Nucleus accumbens (tissue), 56 donors: ENCODE data around the gene ADGRL2.

Experiments used
- DNase-seq, 56 donors: peaks; one replicate each; lab custom pipeline; 2025; lab: John Stamatoyannopoulos, UW

The ADGRL2 gene

GRCh38 chr1:81805537-81806431, 5.0 kb downstream of the ADGRL2 start:
- DNase-seq = no peak

- DNase-seq = no peak
Observed at GRCh38 chr1:81806432-81806770, 5.7 kb downstream of the ADGRL2 start.

- no peak for DNase-seq
Observed at GRCh38 chr1:81808760-81809159, 8.0 kb downstream of the ADGRL2 start.

- DNase-seq = no peak
Observed at GRCh38 chr1:81809808-81810207, 9.1 kb downstream of the ADGRL2 start.

- no peak for DNase-seq
Observed at GRCh38 chr1:81811757-81812371, 11.1 kb downstream of the ADGRL2 start.

GRCh38 chr1:81812712-81813111, 12.0 kb downstream of the ADGRL2 start:
- no peak for DNase-seq

- no peak for DNase-seq
Observed at GRCh38 chr1:81813691-81814090, 13.0 kb downstream of the ADGRL2 start.

GRCh38 chr1:81819613-81820012, 18.9 kb downstream of the ADGRL2 start:
- DNase-seq = no peak

GRCh38 chr1:81820765-81821164, 20.0 kb downstream of the ADGRL2 start:
- no peak for DNase-seq

- DNase-seq = no peak
Observed at GRCh38 chr1:81823082-81823481, 22.3 kb downstream of the ADGRL2 start.

GRCh38 chr1:81824759-81825158, 24.0 kb downstream of the ADGRL2 start:
- DNase-seq = no peak

- no peak for DNase-seq
Observed at GRCh38 chr1:81827942-81828341, 27.2 kb downstream of the ADGRL2 start.

GRCh38 chr1:81832573-81832972, 31.8 kb downstream of the ADGRL2 start:
- DNase-seq = no peak

GRCh38 chr1:81833722-81834121, 33.0 kb downstream of the ADGRL2 start:
- DNase-seq = no peak

GRCh38 chr1:81834268-81834667, 33.5 kb downstream of the ADGRL2 start:
- DNase-seq = no peak

GRCh38 chr1:81834921-81835698, 34.4 kb downstream of the ADGRL2 start:
- no peak for DNase-seq

- no peak for DNase-seq
Observed at GRCh38 chr1:81836007-81836626, 35.4 kb downstream of the ADGRL2 start.

- DNase-seq = no peak
Observed at GRCh38 chr1:81838600-81839218, 38.0 kb downstream of the ADGRL2 start.

- no peak for DNase-seq
Observed at GRCh38 chr1:81840805-81841204, 40.1 kb downstream of the ADGRL2 start.

- no peak for DNase-seq
Observed at GRCh38 chr1:81841795-81842194, 41.1 kb downstream of the ADGRL2 start.
